HepG2 (cell line): ENCODE measurements around the gene TLN1. TPM values are rescaled to one million over a fixed set of nuclear protein-coding genes. Genes with fewer than 3 reads are reported as not detected.
A peak's percentile ranks its signal among the peaks of the same experiment; 100 is the strongest.

Experiments used
- AFF4 ChIP-seq: sonication (generic); formaldehyde crosslinking; IDR thresholded peaks from 2 replicates; pipeline ENCODE4 v1.4.0; 2020; ENCODE audit warnings: missing genetic modification reagents
- ARNT2 ChIP-seq: sonication (generic); formaldehyde crosslinking; IDR thresholded peaks from 2 replicates; pipeline ENCODE4 v1.8.0; 2022; ENCODE audit warnings: mild to moderate bottlenecking, low read depth, missing genetic modification reagents, moderate library complexity
- ETV5 ChIP-seq: IDR thresholded peaks from 2 replicates; pipeline ENCODE4 v1.6.1; 2018; ENCODE audit warnings: missing biosample characterization, missing genetic modification reagents, inconsistent platforms, borderline replicate concordance
- FOXA3 ChIP-seq: IDR thresholded peaks from 2 replicates; pipeline ENCODE4 v1.6.1; 2016; ENCODE audit warnings: missing genetic modification reagents, missing compliant biosample characterization
- JUN ChIP-seq: sonication (generic); formaldehyde crosslinking; IDR thresholded peaks from 2 replicates; pipeline ENCODE4 v1.4.0; 2020; ENCODE audit warnings: mild to moderate bottlenecking, missing genetic modification reagents
- KLF15 ChIP-seq: sonication (generic); formaldehyde crosslinking; IDR thresholded peaks from 2 replicates; pipeline ENCODE4 v1.8.1; 2023; ENCODE audit warnings: borderline replicate concordance, mild to moderate bottlenecking, inconsistent platforms, missing genetic modification reagents, mixed read lengths
- PBX2 ChIP-seq: IDR thresholded peaks from 2 replicates; pipeline ENCODE4 v1.6.1; 2016; ENCODE audit warnings: control low read depth
- PCBP2 ChIP-seq: fragments of 200-400 bp; formaldehyde crosslinking; optimal IDR thresholded peaks from 2 replicates; pipeline ENCODE3; 2018; ENCODE audit warnings: low read length, low read depth; ENCODE audit not compliant: poor library complexity, severe bottlenecking
- PLSCR1 ChIP-seq: sonication (generic); formaldehyde crosslinking; IDR thresholded peaks from 2 replicates; pipeline ENCODE4 v1.5.0; 2020; ENCODE audit warnings: missing genetic modification reagents, mild to moderate bottlenecking, borderline replicate concordance
- RBFOX2 ChIP-seq: fragments of 200-400 bp; formaldehyde crosslinking; IDR thresholded peaks from 2 replicates; pipeline ENCODE4 v1.6.1; 2017; ENCODE audit warnings: low read depth, mild to moderate bottlenecking, low read length
- RBM22 ChIP-seq: fragments of 200-400 bp; formaldehyde crosslinking; optimal IDR thresholded peaks from 2 replicates; pipeline ENCODE3; 2017; ENCODE audit warnings: mild to moderate bottlenecking, low read length, moderate library complexity
- RFX1 ChIP-seq: fragments of 450-650 bp; IDR thresholded peaks from 2 replicates; pipeline ENCODE4 v1.6.1; 2017
- SRY ChIP-seq: sonication (generic); formaldehyde crosslinking; IDR thresholded peaks from 2 replicates; pipeline ENCODE4 v1.8.0; 2022; ENCODE audit warnings: mild to moderate bottlenecking, missing genetic modification reagents
- THAP8 ChIP-seq: sonication (generic); formaldehyde crosslinking; IDR thresholded peaks from 2 replicates; pipeline ENCODE4 v1.5.1; 2020; ENCODE audit warnings: missing genetic modification reagents, mild to moderate bottlenecking, borderline replicate concordance
- ZFP41 ChIP-seq: sonication (generic); formaldehyde crosslinking; IDR thresholded peaks from 2 replicates; pipeline ENCODE4 v1.4.0; 2020; ENCODE audit warnings: mild to moderate bottlenecking, missing genetic modification reagents, borderline replicate concordance
- ZNF326 ChIP-seq: sonication (generic); formaldehyde crosslinking; IDR thresholded peaks from 2 replicates; pipeline ENCODE4 v1.4.0; 2020; ENCODE audit warnings: missing genetic modification reagents, borderline replicate concordance
- ZNF350 ChIP-seq: sonication (generic); formaldehyde crosslinking; IDR thresholded peaks from 2 replicates; pipeline ENCODE4 v1.4.0; 2020; ENCODE audit warnings: mild to moderate bottlenecking, low read depth, missing genetic modification reagents, borderline replicate concordance
- ZNF770 ChIP-seq: sonication (generic); formaldehyde crosslinking; IDR thresholded peaks from 2 replicates; pipeline ENCODE4 v1.5.0; 2020; ENCODE audit warnings: mild to moderate bottlenecking, missing genetic modification reagents
- polyA plus RNA-seq, 8 experiments: library from polyadenylated mRNA; depleted of rRNA in 3 of 8; stranded (reverse) in 7 of 8; unstranded in 1 of 8; fragments of >200 nt; fragmentation: Illumina TruSeq in 4 of 8; extraction: Trizol in 4 of 8; gene quantifications; 2 replicates each; pipeline versions ENCODE4 v1.2.1 to v1.2.3, GENCODE V29; 2011 to 2016; ENCODE audit warnings: low read depth in 4 of 8, missing spikeins in 1 of 8, mixed read lengths in 1 of 8; ENCODE audit not compliant: insufficient read depth in 1 of 8
- total RNA-seq, 5 experiments: library from RNA; depleted of rRNA; stranded (reverse); fragments of >200 nt; fragmentation: Illumina TruSeq; extraction: Trizol; gene quantifications; 2 replicates each; pipeline ENCODE4 v1.2.3, GENCODE V29; 2016; ENCODE audit warnings: low read depth in 1 of 5

TLN1 gene
- total and polyA plus RNA-seq, 2 of the 13 experiments (the other 11 are each of a cell fraction or from before 2014, with no cell fraction given): 35.2 to 51.8 TPM

GRCh38 chr9:35732185-35732799 is at the start of gene TLN1, which contains the start of gene CREB3 (continued):
- no peak for TF ChIP-seq PBX2
- peak; percentile 48; the same call in 1 of the 2 replicates for TF ChIP-seq ZNF770
- TF ChIP-seq JUN: no peak
- no peak for TF ChIP-seq ZNF326 (CRISPR knock-in tag)
- no peak; the same call in 1 of the 2 replicates for TF ChIP-seq SRY (CRISPR knock-in tag)
- peak; percentile 52; the same call in 1 of the 2 replicates for TF ChIP-seq FOXA3
- peak; percentile 92 for TF ChIP-seq RBFOX2
- no peak for TF ChIP-seq AFF4 (CRISPR knock-in tag)
- no peak for TF ChIP-seq RBM22
- TF ChIP-seq PLSCR1 (CRISPR knock-in tag): no peak
- TF ChIP-seq RFX1: no peak
- TF ChIP-seq THAP8: no peak
- no peak for TF ChIP-seq PCBP2
- TF ChIP-seq ARNT2 (CRISPR knock-in tag): peak; percentile 75
- peak; percentile 47; the same call in 1 of the 2 replicates for TF ChIP-seq ZNF350 (CRISPR knock-in tag)
- no peak; the same call in 1 of the 2 replicates for TF ChIP-seq KLF15 (CRISPR knock-in tag)
- TF ChIP-seq ZFP41: peak; percentile 61; the same call in 1 of the 2 replicates
- TF ChIP-seq ETV5 (CRISPR knock-in tag): peak; percentile 94
